VCaP (cell line): ENCODE measurements around the gene KCND2.

Source experiments
- H3K27ac ChIP-seq: fragments of 450-650 bp; 2 replicates; pipeline ENCODE4 v1.5.1; 2017
- CTCF ChIP-seq: fragments of 450-650 bp; conservative IDR thresholded peaks from 2 replicates; pipeline ENCODE4 v1.5.1; 2017; ENCODE audit warnings: mild to moderate bottlenecking, moderate library complexity

Gene KCND2

GRCh38 chr7:120464104-120464503 lies 191.1 kb downstream of the KCND2 start:
- TF ChIP-seq CTCF = no peak
- H3K27ac ChIP-seq = no peak overlapping the region

GRCh38 chr7:120467676-120468075 lies 194.7 kb downstream of the KCND2 start:
- H3K27ac ChIP-seq = no peak overlapping the region
- no peak for TF ChIP-seq CTCF

GRCh38 chr7:120468611-120469010 lies 195.6 kb downstream of the KCND2 start:
- no peak overlapping the region for H3K27ac ChIP-seq
- no peak for TF ChIP-seq CTCF

GRCh38 chr7:120472892-120473291 lies 199.9 kb downstream of the KCND2 start:
- no peak for TF ChIP-seq CTCF
- H3K27ac ChIP-seq = no peak overlapping the region

GRCh38 chr7:120473352-120473751 lies 200.4 kb downstream of the KCND2 start:
- H3K27ac ChIP-seq = no peak overlapping the region
- no peak for TF ChIP-seq CTCF

GRCh38 chr7:120475994-120476393 lies 203.0 kb downstream of the KCND2 start:
- no peak overlapping the region for H3K27ac ChIP-seq
- TF ChIP-seq CTCF = no peak

- H3K27ac ChIP-seq = no peak overlapping the region
- TF ChIP-seq CTCF = no peak
These were observed 207.5 kb downstream of the KCND2 start for GRCh38 chr7:120480472-120480871.

- no peak for TF ChIP-seq CTCF
- no peak overlapping the region for H3K27ac ChIP-seq
These were observed 208.0 kb downstream of the KCND2 start for GRCh38 chr7:120480930-120481329.
